Activated naive CD8-positive, alpha-beta T cell treated with anti-CD3 and anti-CD28 coated beads for 36 hours (primary cell): ENCODE measurements around the gene FGF5. TPM values are rescaled to one million over a fixed set of nuclear protein-coding genes. Genes with fewer than 3 reads are reported as not detected.
"Not testable (repeated sequence)": the region's sequence is repeated elsewhere in the genome, so short reads cannot be mapped to it uniquely, and the experiment has no call there.

Source experiments
- DNase-seq: peaks from one replicate; pipeline ENCODE4 v3.0.0; 2021
- H3K27ac Mint-ChIP-seq: one replicate; pipeline ENCODE4 v1.8.0; 2022; ENCODE audit warnings: mild to moderate bottlenecking, moderate library complexity, mixed read lengths
- H3K27me3 Mint-ChIP-seq: one replicate; pipeline ENCODE4 v1.8.0; 2022; ENCODE audit warnings: mild to moderate bottlenecking, mixed read lengths
- H3K36me3 Mint-ChIP-seq: one replicate; pipeline ENCODE4 v1.8.0; 2021; ENCODE audit warnings: mild to moderate bottlenecking, mixed read lengths
- H3K4me1 Mint-ChIP-seq: one replicate; pipeline ENCODE4 v1.8.0; 2021; ENCODE audit warnings: mixed read lengths
- H3K4me3 Mint-ChIP-seq: one replicate; pipeline ENCODE4 v1.8.0; 2022; ENCODE audit warnings: mild to moderate bottlenecking, moderate library complexity, mixed read lengths
- H3K9me3 Mint-ChIP-seq: one replicate; pipeline ENCODE4 v1.8.0; 2022; ENCODE audit warnings: mixed read lengths
- total RNA-seq, 2 experiments: library from RNA; stranded (reverse); gene quantifications; one replicate each; pipeline ENCODE4 v1.2.3, GENCODE V29; 2021

The FGF5 gene
- total RNA-seq, 2 experiments from 2014 or later, result not detected

- Mint-ChIP-seq H3K4me3 (no peak overlapping the region), H3K27me3 (peaks cover 9% of the 10 kb centered on the region)
These were observed 36.3 kb downstream of the FGF5 start for GRCh38 chr4:80302616-80303223.

GRCh38 chr4:80305466-80305865 is 39.0 kb downstream of the FGF5 start:
- peaks cover 13% of the 10 kb centered on the region for H3K27me3 Mint-ChIP-seq

More at GRCh38 chr4:80302616-80303223, 36.3 kb downstream of the FGF5 start:
- Mint-ChIP-seq H3K36me3 (no peaks in the 10 kb centered on the region), H3K4me1 (no peaks in the 10 kb centered on the region), H3K27ac (no peak overlapping the region), H3K9me3 (no peaks in the 10 kb centered on the region)
- DNase-seq, result no peak

GRCh38 chr4:80306260-80306659 is 39.8 kb downstream of the FGF5 start:
- Mint-ChIP-seq H3K4me1 (no peaks in the 10 kb centered on the region), H3K9me3 (no peaks in the 10 kb centered on the region), H3K36me3 (no peaks in the 10 kb centered on the region), H3K27me3 (peaks cover 13% of the 10 kb centered on the region), H3K27ac (no peak overlapping the region), H3K4me3 (no peak overlapping the region)
- no peak for DNase-seq

More at GRCh38 chr4:80305466-80305865, 39.0 kb downstream of the FGF5 start:
- Mint-ChIP-seq H3K27ac (no peak overlapping the region), H3K9me3 (no peaks in the 10 kb centered on the region), H3K36me3 (no peaks in the 10 kb centered on the region), H3K4me1 (no peaks in the 10 kb centered on the region), H3K4me3 (no peak overlapping the region)
- no peak for DNase-seq

- H3K4me1 Mint-ChIP-seq, result no peaks in the 10 kb centered on the region
- no peaks in the 10 kb centered on the region for H3K36me3 Mint-ChIP-seq
- DNase-seq, result no peak
- no peak overlapping the region for H3K27ac Mint-ChIP-seq
- H3K4me3 Mint-ChIP-seq, result no peak overlapping the region
- H3K9me3 Mint-ChIP-seq, result no peaks in the 10 kb centered on the region
- peaks cover 13% of the 10 kb centered on the region for H3K27me3 Mint-ChIP-seq
These were observed 40.8 kb downstream of the FGF5 start for GRCh38 chr4:80307183-80307735.

- Mint-ChIP-seq H3K36me3 (no peaks in the 10 kb centered on the region), H3K4me3 (no peak overlapping the region)
These were observed 41.5 kb downstream of the FGF5 start for GRCh38 chr4:80307774-80308465.

GRCh38 chr4:80308466-80308822 is 42.0 kb downstream of the FGF5 start:
- Mint-ChIP-seq H3K9me3 (no peaks in the 10 kb centered on the region), H3K27ac (no peak overlapping the region), H3K27me3 (peaks cover 13% of the 10 kb centered on the region), H3K4me1 (no peaks in the 10 kb centered on the region), H3K4me3 (no peak overlapping the region), H3K36me3 (no peaks in the 10 kb centered on the region)
- DNase-seq, result no peak

More at GRCh38 chr4:80307774-80308465, 41.5 kb downstream of the FGF5 start:
- DNase-seq, result no peak
- Mint-ChIP-seq H3K9me3 (no peaks in the 10 kb centered on the region), H3K27me3 (peaks cover 13% of the 10 kb centered on the region), H3K4me1 (no peaks in the 10 kb centered on the region), H3K27ac (no peak overlapping the region)

GRCh38 chr4:80309294-80310004 is 43.0 kb downstream of the FGF5 start:
- H3K36me3 Mint-ChIP-seq, result no peaks in the 10 kb centered on the region
- peaks cover 13% of the 10 kb centered on the region for H3K27me3 Mint-ChIP-seq
- no peaks in the 10 kb centered on the region for H3K9me3 Mint-ChIP-seq
- no peak overlapping the region for H3K27ac Mint-ChIP-seq
- no peaks in the 10 kb centered on the region for H3K4me1 Mint-ChIP-seq
- no peak for DNase-seq
- H3K4me3 Mint-ChIP-seq, result no peak overlapping the region

GRCh38 chr4:80311130-80311529 is 44.7 kb downstream of the FGF5 start:
- Mint-ChIP-seq H3K36me3 (no peaks in the 10 kb centered on the region), H3K27ac (no peak overlapping the region), H3K4me3 (no peak overlapping the region), H3K4me1 (no peaks in the 10 kb centered on the region), H3K27me3 (peaks cover 9% of the 10 kb centered on the region), H3K9me3 (no peaks in the 10 kb centered on the region)
- DNase-seq, result no peak

GRCh38 chr4:80312124-80312523 is 45.7 kb downstream of the FGF5 start:
- Mint-ChIP-seq H3K4me1 (no peaks in the 10 kb centered on the region), H3K4me3 (no peak overlapping the region), H3K27me3 (peaks cover 6% of the 10 kb centered on the region), H3K27ac (no peak overlapping the region), H3K9me3 (no peaks in the 10 kb centered on the region), H3K36me3 (no peaks in the 10 kb centered on the region)
- no peak for DNase-seq

GRCh38 chr4:80313627-80314026 is 47.2 kb downstream of the FGF5 start:
- H3K4me1 Mint-ChIP-seq, result no peaks in the 10 kb centered on the region
- no peaks in the 10 kb centered on the region for H3K27me3 Mint-ChIP-seq
- no peaks in the 10 kb centered on the region for H3K36me3 Mint-ChIP-seq
- DNase-seq, result no peak
- no peak overlapping the region for H3K27ac Mint-ChIP-seq
- no peaks in the 10 kb centered on the region for H3K9me3 Mint-ChIP-seq
- H3K4me3 Mint-ChIP-seq, result no peak overlapping the region

- not testable (repeated sequence) for H3K36me3 Mint-ChIP-seq, H3K4me3 Mint-ChIP-seq, H3K4me1 Mint-ChIP-seq, H3K27me3 Mint-ChIP-seq, H3K27ac Mint-ChIP-seq, H3K9me3 Mint-ChIP-seq, DNase-seq
These were observed 49.4 kb downstream of the FGF5 start for GRCh38 chr4:80315848-80316247.

GRCh38 chr4:80321341-80321740 is 54.9 kb downstream of the FGF5 start:
- Mint-ChIP-seq H3K4me3 (no peak overlapping the region), H3K9me3 (no peaks in the 10 kb centered on the region), H3K4me1 (peaks cover 4% of the 10 kb centered on the region), H3K27ac (no peak overlapping the region), H3K27me3 (peaks cover 4% of the 10 kb centered on the region), H3K36me3 (no peaks in the 10 kb centered on the region)
- DNase-seq, result no peak

- no peak overlapping the region for H3K27ac Mint-ChIP-seq
- H3K27me3 Mint-ChIP-seq, result peaks cover 4% of the 10 kb centered on the region
- H3K4me3 Mint-ChIP-seq, result no peak overlapping the region
- H3K9me3 Mint-ChIP-seq, result no peaks in the 10 kb centered on the region
- no peak for DNase-seq
- H3K4me1 Mint-ChIP-seq, result peaks cover 4% of the 10 kb centered on the region
- no peaks in the 10 kb centered on the region for H3K36me3 Mint-ChIP-seq
These were observed 55.3 kb downstream of the FGF5 start for GRCh38 chr4:80321776-80322175.

- no peaks in the 10 kb centered on the region for H3K9me3 Mint-ChIP-seq
- no peak overlapping the region for H3K4me3 Mint-ChIP-seq
These were observed 56.3 kb downstream of the FGF5 start for GRCh38 chr4:80322716-80323115.

GRCh38 chr4:80324171-80324570 is 57.7 kb downstream of the FGF5 start:
- Mint-ChIP-seq H3K4me3 (no peak overlapping the region), H3K27me3 (peaks cover 4% of the 10 kb centered on the region), H3K9me3 (no peaks in the 10 kb centered on the region), H3K27ac (no peak overlapping the region), H3K4me1 (peaks cover 4% of the 10 kb centered on the region), H3K36me3 (no peaks in the 10 kb centered on the region)
- DNase-seq, result no peak

More at GRCh38 chr4:80322716-80323115, 56.3 kb downstream of the FGF5 start:
- no peak for DNase-seq
- peaks cover 4% of the 10 kb centered on the region for H3K4me1 Mint-ChIP-seq
- no peaks in the 10 kb centered on the region for H3K36me3 Mint-ChIP-seq
- H3K27ac Mint-ChIP-seq, result no peak overlapping the region
- peaks cover 4% of the 10 kb centered on the region for H3K27me3 Mint-ChIP-seq
